GM19455 (cell line): Measurements from ENCODE around the gene USP6NL.

Experiments used
- ATAC-seq: cut with Tn5 transposase; IDR thresholded peaks from one replicate; pipeline ENCODE4 v1.9.1; 2021; ENCODE audit not compliant: unreplicated experiment

Gene USP6NL

GRCh38 chr10:11429439-11430052 lies 181.9 kb downstream of the USP6NL start:
- ATAC-seq = no peak

- ATAC-seq = no peak
These were observed 185.8 kb downstream of the USP6NL start for GRCh38 chr10:11425676-11426075.

- no peak for ATAC-seq
These were observed 186.2 kb downstream of the USP6NL start for GRCh38 chr10:11425296-11425610.

DNA sequence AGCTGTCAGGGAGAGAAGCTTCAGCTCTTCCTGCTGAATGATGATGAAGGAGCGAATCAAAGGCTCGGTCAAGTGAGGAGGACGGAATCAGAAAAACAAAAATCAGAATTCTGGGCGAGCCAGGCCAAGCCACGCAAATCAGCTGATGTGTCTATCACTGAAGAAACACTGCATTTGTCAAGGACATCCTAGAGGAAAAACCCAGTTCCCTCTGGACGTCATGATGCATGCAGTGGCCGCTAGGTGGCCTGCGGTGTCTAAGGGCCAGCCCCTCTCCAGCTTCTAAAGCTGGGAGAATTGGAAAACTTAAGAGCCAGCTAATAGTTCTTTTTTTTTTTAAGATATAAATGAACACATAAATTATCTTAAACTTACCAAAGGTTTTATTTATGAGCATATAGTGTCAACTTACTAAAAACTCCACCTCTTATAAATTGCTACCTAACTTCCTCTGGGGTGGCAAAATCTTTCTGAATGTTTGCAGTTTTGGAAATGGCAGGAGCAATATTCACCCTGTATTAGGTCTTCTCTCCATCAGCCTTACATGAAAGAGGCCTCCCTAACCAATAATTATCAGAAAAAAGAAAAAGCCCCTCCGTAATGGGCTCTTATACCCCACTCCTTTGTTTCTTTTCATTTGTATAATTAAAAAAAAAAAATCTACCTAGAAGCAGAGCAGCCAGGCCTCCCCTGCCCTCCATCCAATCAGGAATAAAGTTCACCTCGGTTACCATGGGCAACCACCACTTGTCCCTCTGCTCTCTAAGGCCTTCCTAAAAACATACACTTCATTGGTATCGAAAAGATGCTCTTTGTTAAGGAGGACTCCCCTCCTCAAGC lies 186.8 kb downstream of the USP6NL start:
- peak; percentile 63 for ATAC-seq

DNA sequence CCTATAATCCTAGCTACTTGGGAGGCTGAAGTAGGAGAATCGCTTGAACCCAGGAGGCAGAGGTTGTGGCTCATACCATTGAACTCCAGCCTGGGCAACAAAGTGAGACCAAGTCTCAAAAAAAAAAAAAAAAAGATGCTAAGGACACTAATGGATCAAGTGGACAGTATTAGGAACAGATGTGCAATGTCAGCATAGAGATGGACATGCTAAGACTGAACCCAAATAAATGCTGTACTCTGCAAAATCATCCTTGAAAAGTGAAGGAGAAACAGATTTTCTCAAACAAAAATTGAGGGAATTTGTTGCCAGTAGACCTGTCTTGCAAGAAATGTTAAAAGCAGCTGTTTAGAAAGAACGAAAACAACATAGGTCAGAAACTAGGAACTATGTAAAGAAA lies 194.5 kb downstream of the USP6NL start:
- no peak for ATAC-seq

GRCh38 chr10:11415095-11415494 lies 196.4 kb downstream of the USP6NL start:
- no peak for ATAC-seq

DNA sequence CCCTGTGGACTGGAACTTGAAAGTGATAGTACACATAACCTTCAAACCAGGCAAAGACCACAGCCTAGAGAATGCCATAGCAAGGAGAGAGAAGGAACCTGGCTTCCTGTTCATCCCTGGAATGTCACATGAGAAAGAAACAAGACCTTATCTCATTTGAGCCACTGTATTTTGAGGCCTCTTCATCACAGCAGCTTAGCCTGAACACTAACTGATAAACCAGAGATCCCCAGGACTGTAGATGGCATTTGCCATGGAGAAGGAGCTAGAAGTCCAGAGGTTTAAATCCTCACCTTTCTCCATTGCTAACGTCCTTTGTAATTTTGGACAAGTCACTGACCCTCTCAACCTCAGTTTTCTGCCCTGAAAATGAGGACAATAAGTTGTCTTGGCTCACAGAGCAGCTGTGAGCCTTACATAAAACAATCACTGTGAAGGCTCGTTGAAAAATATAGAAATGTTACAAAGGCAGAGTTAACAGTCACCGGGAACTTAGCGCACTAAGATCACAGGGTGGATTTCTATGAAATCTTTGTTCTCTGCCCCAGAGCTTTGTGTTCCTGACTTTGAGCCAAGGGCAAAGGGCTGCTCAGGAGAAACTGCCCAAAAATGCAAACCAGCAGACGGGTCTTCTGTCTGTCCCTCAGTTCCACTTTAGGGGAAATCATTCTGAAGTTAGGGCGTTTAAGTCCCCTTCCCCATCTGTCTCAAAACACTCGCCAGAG lies 197.0 kb downstream of the USP6NL start:
- ATAC-seq = no peak

GRCh38 chr10:11411926-11412545 lies 199.4 kb downstream of the USP6NL start:
- ATAC-seq = no peak

DNA sequence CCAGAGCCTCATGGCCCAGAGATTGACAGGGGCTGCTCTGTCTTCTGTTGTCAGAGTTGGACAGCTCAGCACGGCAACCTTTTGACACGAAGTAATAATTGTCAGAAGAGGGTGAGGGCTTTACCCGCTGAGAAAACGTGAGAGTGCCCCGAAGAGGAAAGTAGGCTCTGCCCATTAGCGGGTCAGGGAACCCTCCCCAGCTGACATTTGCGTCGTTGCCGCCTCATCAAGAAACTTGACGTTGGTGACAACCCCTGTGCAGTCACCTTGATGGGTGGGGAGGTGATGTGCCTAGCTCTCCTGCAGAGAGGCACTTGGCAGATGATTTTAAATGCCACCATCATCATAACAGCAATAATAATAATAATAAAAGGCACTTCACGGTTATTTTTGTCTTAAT lies 202.1 kb downstream of the USP6NL start:
- ATAC-seq = no peak

DNA sequence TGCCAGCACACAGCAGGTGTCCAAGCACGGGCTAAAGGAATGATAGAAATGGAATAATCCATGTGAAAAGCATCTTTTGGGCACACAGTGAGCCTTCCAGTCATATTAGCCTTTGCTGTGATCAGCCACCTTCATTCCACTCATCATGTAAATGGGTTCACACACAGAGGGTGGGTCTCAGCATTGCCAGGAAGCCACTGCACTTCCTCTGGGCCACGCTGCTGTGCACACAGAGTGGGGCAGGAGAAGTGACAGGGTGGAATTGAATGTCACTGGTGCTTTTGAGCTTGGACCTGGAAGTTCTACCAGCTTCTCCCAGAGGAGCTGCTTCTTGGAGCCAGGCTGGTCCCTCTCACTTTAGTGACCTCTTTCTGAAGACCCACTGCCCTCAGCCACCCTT lies 203.5 kb downstream of the USP6NL start:
- ATAC-seq = no peak

GRCh38 chr10:11406746-11407145 lies 204.7 kb downstream of the USP6NL start:
- ATAC-seq = no peak

- no peak for ATAC-seq
These were observed 206.5 kb downstream of the USP6NL start for GRCh38 chr10:11404901-11405300.
